Small intestine (tissue), 7 donors: ENCODE data around the gene SPATA45. TPM values are rescaled to one million over a fixed set of nuclear protein-coding genes. Genes with fewer than 3 reads are reported as not detected.
"Not testable (repeated sequence)": the region's sequence is repeated elsewhere in the genome, so short reads cannot be mapped to it uniquely, and the experiment has no call there.

Experiments used
- DNase-seq, 2 donors: peaks; one replicate each; pipeline versions ENCODE4 v3.0.0 to v3.0.0-alpha.2; 2013
- FAIRE-seq: peaks from 2 replicates; lab custom pipeline; 2012; peaks lifted over from hg19 to GRCh38; lab: Jason Lieb, UNC
- H3K27ac ChIP-seq, 3 donors: one replicate each; pipeline ENCODE4 v1.5.1; 2013; ENCODE audit warnings: low read length in 2 of 3, mild to moderate bottlenecking in 2 of 3, control low read depth in 1 of 3, inconsistent platforms in 1 of 3, low read depth in 1 of 3, moderate library complexity in 1 of 3
- H3K27me3 ChIP-seq, 3 donors: one replicate each; pipeline ENCODE4 v1.6.1; 2013; ENCODE audit warnings: low read length in 3 of 3, inconsistent platforms in 1 of 3; ENCODE audit not compliant: control insufficient read depth in 3 of 3, insufficient read depth in 3 of 3
- H3K36me3 ChIP-seq, 3 donors: one replicate each; pipeline ENCODE4 v1.6.1; 2013; ENCODE audit warnings: low read length in 3 of 3, inconsistent platforms in 1 of 3, low read depth in 1 of 3, mild to moderate bottlenecking in 1 of 3, moderate library complexity in 1 of 3; ENCODE audit not compliant: control insufficient read depth in 3 of 3, insufficient read depth in 2 of 3
- H3K4me1 ChIP-seq, 3 donors: one replicate each; pipeline ENCODE4 v1.6.1; 2013; ENCODE audit warnings: low read length in 2 of 3, inconsistent platforms in 1 of 3, low read depth in 1 of 3, mild to moderate bottlenecking in 1 of 3, moderate library complexity in 1 of 3; ENCODE audit not compliant: control insufficient read depth in 3 of 3, insufficient read depth in 2 of 3
- H3K4me3 ChIP-seq, 3 donors: one replicate each; pipeline ENCODE4 v1.5.1; 2013; ENCODE audit warnings: low read length in 3 of 3, control low read depth in 1 of 3, inconsistent platforms in 1 of 3, low read depth in 1 of 3, mild to moderate bottlenecking in 1 of 3, moderate library complexity in 1 of 3
- H3K9me3 ChIP-seq, 2 donors: one replicate each; pipeline ENCODE4 v1.6.1; 2013; ENCODE audit warnings: low read depth in 1 of 2, low read length in 1 of 2; ENCODE audit not compliant: control insufficient read depth in 2 of 2, insufficient read depth in 1 of 2
- WGBS, 3 donors: extraction: QIAGEN DNeasy Blood & Tissue Kit; methylation state at CpG; one replicate each; pipeline ENCODE4 v1.1.7; 2013; 5-methylcytosine and 5-hydroxymethylcytosine counted together
- polyA plus RNA-seq, 4 donors: library from polyadenylated mRNA; stranded (reverse) in 3 of 4; unstranded in 1 of 4; fragments of 200-250 nt in 3 of 4; fragments of 120-200 nt in 1 of 4; gene quantifications; one replicate each; pipeline versions ENCODE4 v1.2.1 to v1.2.3, GENCODE V29; 2013
- donor health status: healthy with polysubstance abuse.
- donor health status: control.
- donor health status: control.
- donor health status: Bipolar disorder and iron deficiency.
- donor health status: healthy.

SPATA45 gene
- polyA plus RNA-seq, 4 donors, result 0.19 TPM; not detected in 3

- Histone ChIP-seq H3K27ac (no peak overlapping the region), H3K36me3 (peaks cover 0 to 21% (median 4%) of the 10 kb centered on the region in 3 donors), H3K27me3 (no peaks in the 10 kb centered on the region), H3K9me3 (no peaks in the 10 kb centered on the region), H3K4me3 (no peak overlapping the region), H3K4me1 (peaks cover 0 to 12% (median 4%) of the 10 kb centered on the region in 3 donors)
- FAIRE-seq (no peak), DNase-seq (no peak)
- WGBS, 3 donors, result 92 to 98% (median 96%) methylated on average over 4 of the region's 4 CpGs
These were observed 16.8 kb upstream of the SPATA45 start for GRCh38 chr1:212864201-212864600.

- Histone ChIP-seq H3K36me3 (peaks cover 0 to 19% (median 4%) of the 10 kb centered on the region in 3 donors), H3K4me1 (peaks cover 0 to 12% (median 7%) of the 10 kb centered on the region in 3 donors)
- WGBS, 3 donors, result 89 to 91% (median 91%) methylated on average over 10 of the region's 10 CpGs
- not testable (repeated sequence) for H3K27me3 ChIP-seq, H3K9me3 ChIP-seq, DNase-seq, FAIRE-seq, H3K27ac ChIP-seq, H3K4me3 ChIP-seq
These were observed 15.9 kb upstream of the SPATA45 start for GRCh38 chr1:212863345-212863744.

GRCh38 chr1:212862111-212862690 lies 14.8 kb upstream of the SPATA45 start:
- no peak overlapping the region for H3K27ac ChIP-seq
- H3K27me3 ChIP-seq, result no peaks in the 10 kb centered on the region
- FAIRE-seq (no peak), DNase-seq (no peak)
- WGBS, 3 donors, result 87 to 96% (median 91%) methylated on average over 2 of the region's 2 CpGs
- H3K4me1 ChIP-seq, result peaks cover 0 to 12% (median 9%) of the 10 kb centered on the region in 3 donors
- H3K36me3 ChIP-seq, result peaks cover 0 to 14% (median 4%) of the 10 kb centered on the region in 3 donors
- no peak overlapping the region for H3K4me3 ChIP-seq
- no peaks in the 10 kb centered on the region for H3K9me3 ChIP-seq

- peaks cover 0 to 18% (median 12%) of the 10 kb centered on the region in 3 donors for H3K4me1 ChIP-seq
- no peaks in the 10 kb centered on the region for H3K27me3 ChIP-seq
- peak; percentile 24 to 50 for DNase-seq
- FAIRE-seq, result no peak
- 82 to 88% (median 86%) methylated on average over 5 of the region's 5 CpGs for WGBS, 3 donors
- peak overlapping the region in 1 of 3 donors; percentile 88 for H3K27ac ChIP-seq
- peak overlapping the region in 2 of 3 donors; percentile 42 to 87 for H3K4me3 ChIP-seq
- H3K36me3 ChIP-seq, result peaks cover 0 to 14% (median 4%) of the 10 kb centered on the region in 3 donors
- H3K9me3 ChIP-seq, result no peaks in the 10 kb centered on the region
These were observed 13.5 kb upstream of the SPATA45 start for GRCh38 chr1:212860713-212861581.

GRCh38 chr1:212858461-212859265 lies 11.2 kb upstream of the SPATA45 start:
- peaks cover 0 to 21% (median 12%) of the 10 kb centered on the region in 3 donors for H3K4me1 ChIP-seq
- no peaks in the 10 kb centered on the region for H3K9me3 ChIP-seq
- DNase-seq, result peak; percentile 42 to 76
- peak overlapping the region; percentile 87 to 89 (median 87) for H3K4me3 ChIP-seq
- peaks cover 0 to 3% (median 0%) of the 10 kb centered on the region in 3 donors for H3K36me3 ChIP-seq
- FAIRE-seq, result no peak
- 4 to 9% (median 8%) methylated on average over 41 to 54 of the region's 54 CpGs for WGBS, 3 donors
- H3K27ac ChIP-seq, result peak overlapping the region; percentile 81 to 97 (median 88)
- no peaks in the 10 kb centered on the region for H3K27me3 ChIP-seq

- Histone ChIP-seq H3K36me3 (peaks cover 0 to 3% (median 0%) of the 10 kb centered on the region in 3 donors), H3K27me3 (no peaks in the 10 kb centered on the region), H3K4me1 (peaks cover 1 to 22% (median 12%) of the 10 kb centered on the region in 3 donors), H3K9me3 (no peaks in the 10 kb centered on the region), H3K27ac (peak within 1 kb of the TSS; percentile 81 to 97 (median 88)), H3K4me3 (peak within 1 kb of the TSS; percentile 87 to 89 (median 87))
- FAIRE-seq (no peak), DNase-seq (peak; percentile 98)
- 0 to 1% (median 1%) methylated on average over 40 to 54 of the region's 54 CpGs for WGBS, 3 donors
These were observed 10.6 kb upstream of the SPATA45 start, which contains the start of gene FLVCR1 for GRCh38 chr1:212857992-212858460. FLVCR1 (plus strand) TSS chr1:212858275; CDS start chr1:212858453, 178 bp downstream.

DNA sequence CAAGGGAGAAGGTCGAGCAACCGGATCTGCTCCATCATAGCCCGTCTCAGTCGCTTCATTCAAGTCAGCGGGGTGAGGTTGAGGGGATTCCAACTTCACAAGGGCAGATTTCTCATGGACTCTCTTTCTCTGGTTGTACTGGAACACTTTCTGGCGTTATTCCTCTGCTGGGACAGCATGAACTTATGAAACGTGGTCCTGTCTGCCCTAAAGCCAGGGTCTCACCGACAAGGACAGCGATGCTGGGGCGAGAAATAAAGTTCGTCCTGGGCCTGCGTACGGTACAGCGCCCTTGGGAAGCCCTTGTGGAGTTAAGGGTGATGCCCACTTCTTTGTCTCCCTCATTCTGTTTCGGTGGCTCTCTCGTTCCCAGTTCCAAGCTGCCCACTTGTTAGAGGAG lies 9.3 kb upstream of the SPATA45 start:
- DNase-seq (no peak), FAIRE-seq (no peak)
- peaks cover 0 to 3% (median 0%) of the 10 kb centered on the region in 3 donors for H3K36me3 ChIP-seq
- peaks cover 3 to 26% (median 12%) of the 10 kb centered on the region in 3 donors for H3K4me1 ChIP-seq
- H3K27me3 ChIP-seq, result no peaks in the 10 kb centered on the region
- H3K27ac ChIP-seq, result peak overlapping the region; percentile 81 to 97 (median 88)
- H3K4me3 ChIP-seq, result peak overlapping the region in 1 of 3 donors; percentile 87
- WGBS, 3 donors, result 92 to 93% (median 92%) methylated on average over 16 of the region's 16 CpGs
- no peaks in the 10 kb centered on the region for H3K9me3 ChIP-seq
